Keratinocyte (primary cell): Measurements from ENCODE around the gene MAGIX. TPM values are rescaled to one million over a fixed set of nuclear protein-coding genes. Genes with fewer than 3 reads are reported as not detected.

ENCODE experiments used
- DNase-seq: peaks from one replicate; pipeline ENCODE4 v3.0.0-alpha.2; 2011; ENCODE audit warnings: low read depth, missing footprints, low spot score
- FAIRE-seq: peaks from 2 replicates; lab custom pipeline; 2011; peaks lifted over from hg19 to GRCh38; lab: Jason Lieb, UNC
- H2AFZ ChIP-seq: 2 replicates; pipeline ENCODE4 v1.6.0; 2012; ENCODE audit warnings: low read length, control low read depth, inconsistent platforms; ENCODE audit not compliant: control insufficient read depth
- H3K27ac ChIP-seq: 2 replicates; pipeline ENCODE4 v1.5.1; 2011; ENCODE audit warnings: low read length; ENCODE audit not compliant: control insufficient read depth, insufficient read depth
- H3K27me3 ChIP-seq: 3 replicates; pipeline ENCODE4 v1.6.0; 2011; ENCODE audit warnings: low read length; ENCODE audit not compliant: control insufficient read depth, insufficient read depth; ENCODE audit errors: extremely low read depth
- H3K36me3 ChIP-seq, 2 experiments: 2 replicates in 1 of 2; 3 replicates in 1 of 2; pipeline ENCODE4 v1.5.1; 2011; ENCODE audit warnings: low read length in 2 of 2, mild to moderate bottlenecking in 1 of 2; ENCODE audit not compliant: control insufficient read depth in 2 of 2, insufficient read depth in 2 of 2; ENCODE audit errors: extremely low read depth in 1 of 2
- H3K4me1 ChIP-seq: 3 replicates; pipeline ENCODE4 v1.5.1; 2011; ENCODE audit warnings: low read length; ENCODE audit not compliant: control insufficient read depth, insufficient read depth; ENCODE audit errors: extremely low read depth
- H3K4me2 ChIP-seq: 3 replicates; pipeline ENCODE4 v1.6.0; 2011; ENCODE audit warnings: low read depth, low read length; ENCODE audit not compliant: control insufficient read depth, insufficient read depth; ENCODE audit errors: extremely low read depth
- H3K4me3 ChIP-seq, 3 experiments: fragments of 200-600 bp in 1 of 3; sonication (generic) in 1 of 3; 2 replicates in 2 of 3; 3 replicates in 1 of 3; pipeline ENCODE4 v1.5.1; 2011 to 2016; ENCODE audit warnings: low read length in 3 of 3, mild to moderate bottlenecking in 3 of 3, control low read depth in 2 of 3, inconsistent platforms in 1 of 3, low read depth in 1 of 3, mixed read lengths in 1 of 3, mixed run types in 1 of 3, moderate library complexity in 1 of 3; ENCODE audit not compliant: control insufficient read depth in 2 of 3, insufficient read depth in 2 of 3; ENCODE audit errors: extremely low read depth in 1 of 3
- H3K79me2 ChIP-seq: 2 replicates; pipeline ENCODE4 v1.6.0; 2012; ENCODE audit warnings: low read length; ENCODE audit not compliant: control insufficient read depth, insufficient read depth
- H3K9ac ChIP-seq: 3 replicates; pipeline ENCODE4 v1.6.0; 2011; ENCODE audit warnings: low read length; ENCODE audit not compliant: control insufficient read depth, insufficient read depth; ENCODE audit errors: extremely low read depth
- H3K9me1 ChIP-seq: 3 replicates; pipeline ENCODE4 v1.6.0; 2011; ENCODE audit warnings: low read length; ENCODE audit not compliant: control insufficient read depth, insufficient read depth; ENCODE audit errors: extremely low read depth
- H3K9me3 ChIP-seq: 2 replicates; pipeline ENCODE4 v1.5.1; 2012; ENCODE audit warnings: low read depth, low read length; ENCODE audit not compliant: control insufficient read depth
- H4K20me1 ChIP-seq: 3 replicates; pipeline ENCODE4 v1.6.0; 2011; ENCODE audit warnings: low read length; ENCODE audit not compliant: control insufficient read depth, insufficient read depth; ENCODE audit errors: extremely low read depth
- CTCF ChIP-seq, 3 experiments: IDR thresholded peaks in 1 of 3; conservative IDR thresholded peaks in 1 of 3; optimal IDR thresholded peaks in 1 of 3; 2 replicates in 2 of 3; 3 replicates in 1 of 3; pipeline versions ENCODE3 to v1.5.1; 2011; ENCODE audit warnings: low read length in 3 of 3, mild to moderate bottlenecking in 3 of 3, moderate library complexity in 2 of 3, control low read depth in 1 of 3, inconsistent platforms in 1 of 3; ENCODE audit not compliant: insufficient read depth in 2 of 3; ENCODE audit errors: extremely low read depth in 1 of 3
- EZH2 ChIP-seq: IDR thresholded peaks from one replicate; pipeline ENCODE4 v1.6.1; 2012; ENCODE audit warnings: inconsistent platforms, mild to moderate bottlenecking, low read length, moderate library complexity
- dilution Hi-C: fragments of 300-500 bp; cut with MboI; formaldehyde crosslinking; loops from one replicate; pipeline ENCODE4 v1.7.0; 2020; ENCODE audit warnings: low sequenced_read_pairs; ENCODE audit not compliant: extremely low pct_ligation_motif_present
- polyA plus RNA-seq, 5 experiments: library from polyadenylated mRNA; depleted of rRNA in 3 of 5; stranded (reverse) in 3 of 5; stranded (forward) in 1 of 5; unstranded in 1 of 5; fragments of >200 nt; gene quantifications; 1 replicate in 1 of 5; 2 replicates in 3 of 5; 3 replicates in 1 of 5; pipeline versions ENCODE4 v1.2.1 to v1.2.3, GENCODE V29; 2011 to 2012; ENCODE audit warnings: missing spikeins in 2 of 5, low read depth in 1 of 5, low replicate concordance in 1 of 5

The MAGIX gene
- polyA plus RNA-seq, 1 donor (not counting 4 experiments of a cell fraction or from before 2014, with no cell fraction given), result 0.51 TPM

- H3K4me3 ChIP-seq, result no peak overlapping the region
- no peaks in the 10 kb centered on the region for H3K27me3 ChIP-seq
- FAIRE-seq, result no peak
- H3K9me1 ChIP-seq, result no peaks in the 10 kb centered on the region
- no peak overlapping the region for H3K4me2 ChIP-seq
- H3K79me2 ChIP-seq, result no peaks in the 10 kb centered on the region
- no peak overlapping the region for H2AFZ ChIP-seq
- H3K27ac ChIP-seq, result no peak overlapping the region
- no peak for DNase-seq
- no peaks in the 10 kb centered on the region for H4K20me1 ChIP-seq
- H3K9ac ChIP-seq, result no peak overlapping the region
- dilution Hi-C loops, result no loop called here
- no peaks in the 10 kb centered on the region for H3K36me3 ChIP-seq
- TF ChIP-seq CTCF (optimal IDR thresholded peaks at IDR 0.05 in 1 of 3, IDR thresholded peaks at IDR 0.05 in 1 of 3, conservative IDR thresholded peaks at IDR 0.05 in 1 of 3; ENCODE audit: extremely low read depth in 1 of 3, insufficient read depth in 2 of 3, low read length in 3 of 3), result no peak
- TF ChIP-seq EZH2, result no peak
- no peaks in the 10 kb centered on the region for H3K4me1 ChIP-seq
- peaks cover 5% of the 10 kb centered on the region for H3K9me3 ChIP-seq
These were observed 25.1 kb upstream of the MAGIX start for GRCh38 chrX:49137492-49137891.

GRCh38 chrX:49139713-49140112 is 22.8 kb upstream of the MAGIX start:
- H3K27ac ChIP-seq, result no peak overlapping the region

More at GRCh38 chrX:49139713-49140112, 22.8 kb upstream of the MAGIX start:
- H2AFZ ChIP-seq, result no peak overlapping the region
- dilution Hi-C loops, result no loop called here
- H3K4me1 ChIP-seq, result no peaks in the 10 kb centered on the region
- H3K79me2 ChIP-seq, result no peaks in the 10 kb centered on the region
- H4K20me1 ChIP-seq, result no peaks in the 10 kb centered on the region
- DNase-seq (no peak), FAIRE-seq (no peak)
- no peaks in the 10 kb centered on the region for H3K36me3 ChIP-seq
- H3K4me2 ChIP-seq, result no peak overlapping the region
- H3K4me3 ChIP-seq, result no peak overlapping the region
- H3K9ac ChIP-seq, result no peak overlapping the region
- no peaks in the 10 kb centered on the region for H3K27me3 ChIP-seq
- no peak for TF ChIP-seq CTCF (optimal IDR thresholded peaks at IDR 0.05 in 1 of 3, IDR thresholded peaks at IDR 0.05 in 1 of 3, conservative IDR thresholded peaks at IDR 0.05 in 1 of 3; ENCODE audit: extremely low read depth in 1 of 3, insufficient read depth in 2 of 3, low read length in 3 of 3)
- TF ChIP-seq EZH2, result no peak
- no peaks in the 10 kb centered on the region for H3K9me1 ChIP-seq
- peaks cover 5% of the 10 kb centered on the region for H3K9me3 ChIP-seq
